ENCODE data around the gene CT55.
"Not testable (repeated sequence)": the region's sequence is repeated elsewhere in the genome, so short reads cannot be mapped to it uniquely, and the experiment has no call there.

CT55 gene

GRCh38 chrX:135170877-135171519, at the start of gene CT55:
Gene CT55, minus strand, starts transcription at chrX:135171398. Its CDS starts 227 bp downstream, at chrX:135171171.
- DNase-seq (ENCODE audit: low read depth), result no peak

DNA sequence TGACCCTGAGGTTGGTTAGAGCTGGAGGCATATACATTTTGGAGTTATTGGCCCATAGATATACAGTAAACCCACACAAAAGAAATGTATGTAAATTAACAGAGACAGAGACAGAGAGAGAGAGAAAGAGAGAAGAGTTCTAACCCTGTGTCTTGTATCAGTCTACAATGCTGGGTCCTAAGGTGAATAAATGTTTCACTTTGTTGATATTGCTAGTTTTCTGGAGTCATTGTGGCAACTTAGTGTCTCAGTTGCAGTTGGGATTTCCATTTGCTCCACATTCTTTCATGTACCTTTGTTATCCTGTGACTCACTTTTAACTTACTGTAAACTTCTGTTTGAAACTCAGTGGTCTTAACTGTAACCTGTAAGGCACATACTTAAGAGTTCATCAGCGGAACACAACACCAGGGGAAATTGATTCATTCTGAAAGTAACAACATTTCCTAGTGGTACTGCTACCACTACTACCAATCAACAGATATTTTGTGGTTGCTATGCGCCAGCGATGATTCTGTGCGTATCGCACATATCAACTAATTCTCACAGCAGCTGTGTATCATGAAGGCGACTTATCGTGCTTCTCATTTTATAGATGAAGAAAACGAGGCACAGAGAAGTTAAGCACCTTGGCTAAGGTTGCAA, 42.1 kb upstream of the CT55 start:
- DNase-seq (ENCODE audit: low read depth), result no peak

- not testable (repeated sequence) for DNase-seq (ENCODE audit: low read depth)
These were observed 35.2 kb upstream of the CT55 start for GRCh38 chrX:135206427-135206826.

GRCh38 chrX:135200297-135200696, 29.1 kb upstream of the CT55 start:
- DNase-seq (ENCODE audit: low read depth), result no peak

- no peak for DNase-seq (ENCODE audit: low read depth)
These were observed 23.5 kb upstream of the CT55 start for GRCh38 chrX:135194684-135195083.

DNA sequence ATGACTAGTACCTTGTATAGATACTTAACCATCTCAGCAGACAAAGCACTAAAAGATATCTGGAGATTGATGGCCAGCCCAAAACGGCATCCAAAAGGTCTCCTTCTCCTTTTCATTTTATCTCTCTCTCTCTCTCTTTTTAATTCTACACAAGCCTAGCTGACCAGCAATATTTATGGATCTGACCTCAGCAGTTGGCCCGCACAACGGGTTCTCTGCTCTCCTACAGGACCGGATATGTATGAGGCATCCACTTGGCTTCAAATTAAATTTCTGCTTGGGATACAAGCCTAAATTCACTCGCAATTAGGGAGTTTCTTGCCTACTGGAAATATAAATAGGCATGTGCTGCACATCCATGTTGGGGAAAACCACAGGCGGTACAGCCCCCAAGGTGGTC, 22.5 kb upstream of the CT55 start:
- DNase-seq (ENCODE audit: low read depth), result no peak

DNA sequence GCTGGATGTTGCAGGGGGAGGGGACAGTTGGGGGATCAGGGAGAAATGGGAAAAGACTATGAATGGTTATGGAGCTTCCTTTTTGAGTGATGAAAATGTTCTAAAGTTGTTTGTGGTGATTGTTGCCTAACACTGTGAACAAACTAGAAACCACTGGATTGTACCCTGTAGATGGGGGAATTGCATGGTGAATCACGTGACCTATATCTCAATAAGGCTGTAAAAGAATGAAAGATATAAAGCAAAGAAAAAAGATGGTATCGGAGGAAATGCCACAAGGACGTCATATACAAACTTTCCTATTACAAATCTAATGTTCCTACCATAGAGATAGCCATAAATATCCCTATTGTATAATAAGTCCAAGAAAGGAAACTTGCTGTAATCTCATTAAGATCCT, 20.6 kb upstream of the CT55 start:
- DNase-seq (ENCODE audit: low read depth), result no peak

DNA sequence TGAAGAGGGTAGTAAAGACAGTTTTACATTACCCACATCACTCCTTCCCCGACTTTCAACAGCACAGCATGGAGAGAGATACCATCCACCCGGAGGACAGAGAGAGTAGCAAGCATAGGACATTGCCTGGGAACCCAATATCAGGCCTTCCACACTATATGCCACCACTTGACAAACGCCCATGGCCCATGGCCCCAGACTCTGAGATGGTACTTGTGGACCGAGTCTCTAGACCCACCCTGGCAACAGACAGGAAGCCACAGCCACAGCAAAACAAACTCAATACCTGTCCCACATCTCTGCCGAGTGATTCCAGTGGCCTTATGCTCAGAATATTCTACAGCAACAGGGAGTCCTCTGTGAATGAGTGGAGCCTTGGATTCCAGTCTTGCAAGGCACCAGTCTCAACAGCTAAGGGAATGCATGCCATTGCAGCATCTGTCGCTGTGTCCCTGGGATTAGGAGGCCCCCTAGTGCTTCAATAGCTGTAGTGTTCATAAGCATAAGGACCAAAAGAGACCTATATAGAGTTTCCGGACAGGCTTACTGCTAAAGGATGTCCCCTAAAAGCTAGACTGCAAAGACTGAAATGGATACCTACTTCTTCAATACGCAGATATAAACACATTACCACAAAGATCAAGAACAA, 14.7 kb upstream of the CT55 start:
- DNase-seq (ENCODE audit: low read depth), result no peak

DNA sequence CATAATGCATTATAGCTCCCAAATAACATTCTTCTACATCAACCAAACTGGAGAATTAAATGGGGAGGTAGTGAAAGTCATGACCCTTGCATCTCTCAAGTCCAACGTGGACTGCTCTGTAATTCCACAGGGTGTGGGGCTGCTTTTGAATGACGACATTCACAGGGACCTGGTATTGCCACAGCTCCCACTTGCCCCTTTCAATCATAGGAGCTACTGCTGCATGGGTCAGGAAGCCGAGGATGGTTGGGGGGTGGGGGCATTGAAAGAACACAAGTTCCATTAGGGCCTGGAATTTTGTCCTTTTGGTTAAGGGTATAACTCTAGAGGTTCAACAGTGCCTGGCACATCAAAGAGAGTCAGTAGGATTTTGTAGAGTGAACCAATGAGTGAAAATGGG, 7.4 kb upstream of the CT55 start:
- no peak for DNase-seq (ENCODE audit: low read depth)

DNA sequence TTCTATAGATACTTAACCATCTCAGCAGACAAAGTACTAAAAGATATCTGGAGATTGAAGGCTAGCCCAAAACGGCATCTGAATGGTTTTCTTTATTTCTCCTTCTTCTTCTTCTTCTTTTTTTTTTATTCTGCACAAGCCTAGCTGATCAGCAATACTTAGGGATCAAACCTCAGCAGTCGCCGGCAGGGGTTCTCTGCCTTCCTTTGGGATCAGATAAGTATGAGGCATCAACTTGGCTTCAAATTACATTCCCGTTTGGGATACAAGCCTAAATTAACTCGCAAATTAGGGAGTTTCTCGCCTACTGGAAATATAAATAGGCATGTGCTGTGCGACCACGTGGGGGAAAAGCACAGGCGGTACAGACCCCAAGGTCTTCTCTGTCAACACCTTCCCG, 730 bp downstream of the CT55 start:
- no peak for DNase-seq (ENCODE audit: low read depth)

DNA sequence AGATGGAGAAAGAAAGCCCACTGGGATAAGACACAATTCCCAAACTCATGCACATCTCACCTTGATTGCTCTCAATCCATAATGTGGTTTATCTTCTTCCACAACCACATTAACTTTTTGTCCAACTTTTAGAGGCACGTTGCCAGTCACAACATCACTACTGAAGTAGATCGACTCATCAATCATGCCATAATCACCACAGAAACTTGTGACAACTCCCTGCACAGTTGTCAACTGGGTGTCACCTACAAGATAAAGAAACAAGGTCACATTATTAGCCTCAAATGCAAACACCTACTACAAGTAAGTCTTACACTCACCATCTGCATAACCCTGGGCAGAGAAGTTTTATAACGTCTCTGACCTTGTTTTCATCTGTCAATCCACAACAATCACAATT, 1.7 kb downstream of the CT55 start:
- not testable (repeated sequence) for DNase-seq (ENCODE audit: low read depth)

DNA sequence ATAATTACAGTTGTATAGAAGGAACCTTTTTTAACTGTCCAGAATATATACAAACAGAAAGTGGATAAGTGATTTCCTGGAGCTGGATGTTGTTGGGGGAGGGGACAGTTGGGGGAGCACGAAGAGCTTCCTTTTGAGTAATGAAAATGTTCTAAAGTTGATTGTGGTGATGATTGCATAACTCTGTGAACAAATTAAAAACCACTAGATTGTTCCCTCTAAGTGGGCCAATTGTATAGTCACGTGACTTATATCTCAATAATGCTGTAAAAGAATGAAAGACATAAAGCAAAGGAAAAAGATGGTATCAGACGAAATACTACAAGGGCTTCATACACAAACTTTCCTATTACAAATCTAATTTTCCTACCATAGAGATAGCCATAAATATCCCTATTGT, 2.7 kb downstream of the CT55 start:
- DNase-seq (ENCODE audit: low read depth), result no peak

DNA sequence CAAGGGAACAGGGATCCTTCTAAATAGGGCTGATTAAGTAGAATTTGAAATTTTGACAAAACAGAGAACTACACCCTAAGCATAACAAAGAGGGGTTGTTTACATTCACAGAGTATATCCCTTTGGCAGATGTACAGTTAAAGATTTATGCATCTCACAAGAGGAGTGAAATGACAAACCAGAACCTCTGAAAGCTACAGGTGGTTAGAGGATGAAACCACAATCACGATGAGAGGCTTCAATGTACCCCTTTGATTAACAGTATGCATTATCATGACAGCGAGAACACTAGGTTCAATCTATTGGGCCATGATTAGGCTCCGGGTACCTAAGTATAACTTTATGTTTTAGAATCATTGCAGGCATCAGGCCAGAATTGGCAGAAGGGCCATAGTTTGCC, 16.5 kb downstream of the CT55 start:
- DNase-seq (ENCODE audit: low read depth), result not testable (repeated sequence)

DNA sequence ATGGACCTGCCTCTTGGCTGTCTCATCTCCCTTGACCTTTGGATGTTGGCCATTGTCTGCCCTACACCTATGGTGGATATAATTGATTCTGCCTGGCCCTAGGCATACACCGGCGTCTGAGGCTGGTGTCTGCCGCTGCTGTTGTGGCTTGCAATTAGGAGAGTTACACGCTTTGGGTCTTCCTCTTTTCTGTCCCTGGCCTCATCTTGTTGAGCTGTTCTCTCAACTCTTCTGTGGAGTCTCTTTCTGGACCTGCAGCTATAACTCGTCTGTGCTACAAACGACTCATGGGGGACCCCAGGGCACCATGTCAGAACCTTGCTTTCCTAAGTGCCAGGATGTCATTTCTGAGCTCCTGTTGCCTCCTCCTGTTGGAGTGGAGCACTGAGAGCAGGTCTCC, 45.1 kb downstream of the CT55 start:
- DNase-seq (ENCODE audit: low read depth), result not testable (repeated sequence)

DNA sequence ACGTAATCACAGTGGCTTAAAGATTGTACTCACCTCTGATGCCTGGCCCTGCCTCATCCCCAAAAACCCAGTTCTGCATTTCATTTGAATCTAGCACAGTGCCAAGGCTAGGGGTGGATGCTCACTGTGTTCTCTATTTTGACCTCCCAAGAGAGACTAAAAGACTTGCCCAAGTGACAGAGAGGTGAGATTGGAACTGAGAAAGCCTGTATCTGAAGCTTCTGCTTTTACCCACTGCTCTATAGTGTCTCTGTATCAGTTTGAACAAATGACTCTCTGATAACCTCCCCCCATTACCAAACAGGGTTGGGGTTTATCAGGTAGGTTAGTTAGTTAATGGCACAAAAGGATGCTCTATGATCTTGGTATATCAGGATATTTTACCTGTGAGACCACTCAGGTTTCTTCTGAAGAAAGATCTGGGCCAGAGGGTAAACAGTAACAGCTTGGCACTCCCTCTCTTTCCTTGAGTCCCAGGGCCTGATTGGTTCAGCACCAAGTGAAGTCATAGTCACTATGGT, 51.1 kb downstream of the CT55 start, which contains the start of gene ETDB:
Gene ETDB, minus strand, starts transcription at position 471 of the 521 bp plus-strand sequence. CDS start 1,265 bp downstream, outside the sequence.
- DNase-seq (ENCODE audit: low read depth), result not testable (repeated sequence)

- DNase-seq (ENCODE audit: low read depth), result not testable (repeated sequence)
These were observed 55.1 kb downstream of the CT55 start for GRCh38 chrX:135116064-135116463.

GRCh38 chrX:135114392-135114791, 56.8 kb downstream of the CT55 start:
- no peak for DNase-seq (ENCODE audit: low read depth)

DNA sequence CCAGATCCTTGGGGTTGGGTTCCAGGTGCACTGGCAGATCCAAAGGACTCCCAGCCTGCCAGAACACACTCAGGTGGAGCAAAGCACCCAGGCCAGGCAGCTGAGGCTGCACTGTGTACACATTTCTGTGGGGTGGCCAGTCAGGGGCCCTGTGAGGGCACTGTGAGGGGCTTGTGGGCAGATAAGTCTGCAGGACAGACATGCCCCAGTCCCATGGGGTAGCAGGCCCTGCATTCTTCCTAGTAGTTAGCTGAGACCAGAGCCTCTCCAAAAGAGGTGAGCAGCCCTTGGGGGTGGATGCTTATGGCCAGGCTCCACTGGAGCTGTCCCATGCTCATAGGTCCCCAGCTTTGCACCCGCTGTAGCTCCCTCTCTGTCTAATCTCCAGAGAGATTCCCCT, 58.5 kb downstream of the CT55 start:
- no peak for DNase-seq (ENCODE audit: low read depth)

- no peak for DNase-seq (ENCODE audit: low read depth)
These were observed 59.0 kb downstream of the CT55 start for GRCh38 chrX:135112096-135112729.

GRCh38 chrX:135109554-135109953, 61.6 kb downstream of the CT55 start:
- no peak for DNase-seq (ENCODE audit: low read depth)
